SK-N-SH (cell line): ENCODE results near the gene EPHB4. TPM values are rescaled to one million over a fixed set of nuclear protein-coding genes. Genes with fewer than 3 reads are reported as not detected.

Source experiments
- CTCF ChIA-PET: fragments of 300-600, 350-600 bp; formaldehyde crosslinking; extraction: SDS; loops from one replicate; lab custom pipeline; 2021; lab: Yijun Ruan, JAX
- POLR2A ChIA-PET: fragments of 350-600 bp; sonication (Branson Sonifier 250); formaldehyde crosslinking; extraction: SDS; loops from one replicate; lab custom pipeline; 2020; ENCODE audit warnings: antibody characterized with exemption, inconsistent platforms; lab: Yijun Ruan, JAX
- DNase-seq: peaks from one replicate; pipeline ENCODE4 v3.0.0; 2012
- H2AFZ ChIP-seq: fragments of 200-600 bp; sonication (generic); 2 replicates; pipeline ENCODE4 v1.8.1; 2016; ENCODE audit warnings: antibody characterized with exemption, mild to moderate bottlenecking, low read depth
- H3F3A ChIP-seq: fragments of 200-600 bp; sonication (generic); replicated peaks from 2 replicates; pipeline ENCODE3; 2016; ENCODE audit warnings: antibody characterized with exemption, mild to moderate bottlenecking; ENCODE audit not compliant: insufficient read depth
- H3K27ac ChIP-seq, 2 experiments: fragments of 200-500 bp in 1 of 2; fragments of 200-600 bp in 1 of 2; sonication (Bioruptor generic) in 1 of 2; sonication (generic), shearing (Covaris generic) in 1 of 2; 2 replicates each; pipeline versions ENCODE4 v1.5.1 to v1.6.1; 2014 to 2016; ENCODE audit warnings: low read depth in 2 of 2, inconsistent platforms in 1 of 2, low read length in 1 of 2, mild to moderate bottlenecking in 1 of 2, mixed read lengths in 1 of 2
- H3K27me3 ChIP-seq: fragments of 200-600 bp; sonication (generic), shearing (Covaris generic); 2 replicates; pipeline ENCODE4 v1.6.1; 2016; ENCODE audit warnings: mixed run types; ENCODE audit not compliant: insufficient read depth
- H3K36me3 ChIP-seq, 2 experiments: fragments of 200-500 bp in 1 of 2; fragments of 200-600 bp in 1 of 2; sonication (Bioruptor generic) in 1 of 2; sonication (generic) in 1 of 2; replicated peaks in 1 of 2; 2 replicates each; pipeline versions ENCODE3 to v1.5.1; 2014 to 2016; ENCODE audit warnings: low read length in 1 of 2, mild to moderate bottlenecking in 1 of 2; ENCODE audit not compliant: insufficient read depth in 2 of 2, control insufficient read depth in 1 of 2
- H3K4me1 ChIP-seq, 2 experiments: fragments of 200-500 bp in 1 of 2; fragments of 200-600 bp in 1 of 2; sonication (Bioruptor generic) in 1 of 2; sonication (generic), shearing (Covaris generic) in 1 of 2; 2 replicates each; pipeline versions ENCODE4 v1.5.1 to v1.6.1; 2014 to 2016; ENCODE audit warnings: low read depth in 1 of 2, low read length in 1 of 2, mixed run types in 1 of 2; ENCODE audit not compliant: insufficient read depth in 2 of 2, control insufficient read depth in 1 of 2
- H3K4me2 ChIP-seq: fragments of 200-600 bp; sonication (generic), shearing (Covaris generic); 2 replicates; pipeline ENCODE4 v1.6.1; 2017; ENCODE audit warnings: mixed run types
- H3K4me3 ChIP-seq, 2 experiments: fragments of 200-500 bp in 1 of 2; fragments of 200-600 bp in 1 of 2; sonication (Bioruptor generic) in 1 of 2; sonication (generic), shearing (Covaris generic) in 1 of 2; 2 replicates each; pipeline versions ENCODE4 v1.5.1 to v1.8.1; 2014 to 2016; ENCODE audit warnings: low read depth in 2 of 2, inconsistent platforms in 1 of 2, low read length in 1 of 2, mild to moderate bottlenecking in 1 of 2, mixed read lengths in 1 of 2, moderate library complexity in 1 of 2
- H3K79me2 ChIP-seq: fragments of 200-600 bp; sonication (generic); 2 replicates; pipeline ENCODE4 v1.8.1; 2017; ENCODE audit warnings: mild to moderate bottlenecking; ENCODE audit not compliant: insufficient read depth
- H3K9ac ChIP-seq: fragments of 200-600 bp; sonication (generic); 2 replicates; pipeline ENCODE4 v1.6.1; 2017; ENCODE audit warnings: mixed run types
- H3K9me2 ChIP-seq: fragments of 200-600 bp; sonication (generic); 2 replicates; pipeline ENCODE4 v1.6.1; 2017; ENCODE audit warnings: mixed run types
- H3K9me3 ChIP-seq: fragments of 200-600 bp; sonication (generic); 2 replicates; pipeline ENCODE4 v1.6.1; 2017; ENCODE audit warnings: mixed run types, mild to moderate bottlenecking, moderate library complexity
- H4K20me1 ChIP-seq: fragments of 200-600 bp; sonication (generic); 2 replicates; pipeline ENCODE4 v1.6.1; 2017; ENCODE audit warnings: mild to moderate bottlenecking, mixed run types; ENCODE audit not compliant: insufficient read depth
- CHD2 ChIP-seq: fragments of 150-350 bp; IDR thresholded peaks from 2 replicates; pipeline ENCODE4 v1.6.1; 2018; ENCODE audit warnings: low read length; ENCODE audit not compliant: partially characterized antibody
- ELF1 ChIP-seq: IDR thresholded peaks from 2 replicates; pipeline ENCODE4 v1.4.0; 2012
- EP300 ChIP-seq, 2 experiments: IDR thresholded peaks; 2 replicates each; pipeline versions ENCODE4 v1.4.0 to v1.6.1; 2012; ENCODE audit warnings: borderline replicate concordance in 1 of 2, low read depth in 1 of 2, low read length in 1 of 2
- FOSL2 ChIP-seq: IDR thresholded peaks from 2 replicates; pipeline ENCODE4 v1.4.0; 2012; ENCODE audit warnings: low read depth, mild to moderate bottlenecking, moderate library complexity, borderline replicate concordance
- GABPA ChIP-seq: IDR thresholded peaks from 2 replicates; pipeline ENCODE4 v1.4.0; 2012; ENCODE audit warnings: low read depth, mild to moderate bottlenecking
- JUND ChIP-seq: IDR thresholded peaks from 2 replicates; pipeline ENCODE4 v1.4.0; 2012
- MXI1 ChIP-seq: IDR thresholded peaks from 2 replicates; pipeline ENCODE4 v1.6.1; 2012; ENCODE audit warnings: mild to moderate bottlenecking, low read depth, low read length, improper control_type of control experiment
- NFIC ChIP-seq: IDR thresholded peaks from 2 replicates; pipeline ENCODE4 v1.4.0; 2012; ENCODE audit warnings: borderline replicate concordance
- PBX3 ChIP-seq: IDR thresholded peaks from 2 replicates; pipeline ENCODE4; 2012
- RFX5 ChIP-seq: IDR thresholded peaks from 2 replicates; pipeline ENCODE4 v1.6.1; 2012; ENCODE audit warnings: mild to moderate bottlenecking, improper control_type of control experiment, low read length
- SIN3A ChIP-seq: IDR thresholded peaks from 2 replicates; pipeline ENCODE4 v1.6.1; 2012; ENCODE audit warnings: low read depth, mild to moderate bottlenecking, low read length, moderate library complexity, borderline replicate concordance
- TAF1 ChIP-seq: IDR thresholded peaks from 2 replicates; pipeline ENCODE4 v1.6.1; 2012; ENCODE audit warnings: low read depth, mild to moderate bottlenecking, low read length, moderate library complexity, borderline replicate concordance
- USF2 ChIP-seq: fragments of 150-350 bp; IDR thresholded peaks from 2 replicates; pipeline ENCODE4 v1.6.1; 2017; ENCODE audit warnings: antibody characterized with exemption, low read length, low read depth, borderline replicate concordance
- WGBS: methylation state at CpG from one replicate; pipeline ENCODE4 v1.1.6; 2017; ENCODE audit warnings: low lambda C conversion rate; 5-methylcytosine and 5-hydroxymethylcytosine counted together
- polyA plus RNA-seq, 3 experiments: library from polyadenylated mRNA; depleted of rRNA; stranded (reverse); fragments of >200 nt; gene quantifications; 2 replicates each; pipeline ENCODE4 v1.2.3, GENCODE V29; 2012

EPHB4 gene
- polyA plus RNA-seq, 1 of the 3 experiments (the other 2 are of a cell fraction): 64.4 TPM

- TF ChIP-seq PBX3: no peak
- peak; percentile 48; the same call in 1 of the 2 replicates for TF ChIP-seq TAF1
- no peak for TF ChIP-seq FOSL2
- no peak for TF ChIP-seq JUND
- no peak for TF ChIP-seq EP300 (IDR thresholded peaks at IDR 0.05; ENCODE audit: borderline replicate concordance in 1 of 2, low read depth in 1 of 2, low read length in 1 of 2)
- TF ChIP-seq MXI1: peak; percentile 38; the same call in 1 of the 2 replicates
- TF ChIP-seq RFX5: no peak
- TF ChIP-seq USF2: no peak
- no peak for TF ChIP-seq CHD2
- TF ChIP-seq NFIC: peak; percentile 30; the same call in 1 of the 2 replicates
- no peak for TF ChIP-seq GABPA
- peak; percentile 53; the same call in 1 of the 2 replicates for TF ChIP-seq SIN3A
Observed at GRCh38 chr7:100827330-100828226, at the start of gene EPHB4 (continued).

GRCh38 chr7:100875356-100875751, 48.0 kb upstream of the EPHB4 start:
- H3K27me3 ChIP-seq: no peaks in the 10 kb centered on the region
- CTCF ChIA-PET: interaction anchor here (0.7 to 5.5 kb wide), 9 partner anchors 12 to 307 kb away, joined by 3 to 37 read pairs (median 5); partner anchors contain the start of genes ACHE, SLC12A9 and UFSP1
- peaks cover 47% of the 10 kb centered on the region for H4K20me1 ChIP-seq
- H3K9me3 ChIP-seq: no peaks in the 10 kb centered on the region
- peaks cover 21% of the 10 kb centered on the region for H3F3A ChIP-seq
- peak overlapping the region; percentile 88 to 92 for H3K27ac ChIP-seq
- POLR2A ChIA-PET: interaction anchor here (0.5 to 5.8 kb wide), 20 partner anchors 10 to 343 kb away, joined by 3 to 126 read pairs (median 4); partner anchors contain the start of genes ACTL6B, AGFG2, POP7 and SLC12A9
- H2AFZ ChIP-seq: peak overlapping the region; percentile 92
- peak overlapping the region; percentile 65 to 93 for H3K4me3 ChIP-seq
- H3K4me1 ChIP-seq: peaks cover 13 to 23% of the 10 kb centered on the region in 2 experiments; a peak in 3 of 4 replicates
- peaks cover 54% of the 10 kb centered on the region for H3K79me2 ChIP-seq
- no peaks in the 10 kb centered on the region for H3K9me2 ChIP-seq
- peaks cover 16 to 40% of the 10 kb centered on the region in 2 experiments for H3K36me3 ChIP-seq
- peak overlapping the region; percentile 90 for H3K4me2 ChIP-seq
- WGBS: 1% methylated on average over 30 of the region's 39 CpGs
- TF ChIP-seq ELF1: no peak
- peak; percentile 45 for TF ChIP-seq CHD2
- peak overlapping the region; percentile 89 for H3K9ac ChIP-seq
- peak; percentile 81 for DNase-seq
